Heart left ventricle (tissue), 16 donors: ENCODE data around the gene MREG. TPM values are rescaled to one million over a fixed set of nuclear protein-coding genes. Genes with fewer than 3 reads are reported as not detected.

ENCODE experiments used
- ATAC-seq, 4 donors: fragments of 200-7000 bp; cut with Tn5 transposase; one replicate each; pipeline ENCODE4 v1.9.1; 2020 to 2022; ENCODE audit warnings: moderate library complexity in 4 of 4, mild to moderate bottlenecking in 3 of 4, moderate number of reproducible peaks in 1 of 4
- DNase-seq, 5 donors: peaks; one replicate each; pipeline ENCODE4 v3.0.0-alpha.2; 2020
- H3K27ac ChIP-seq, 12 donors: fragments of 200-600 bp; sonication (generic) in 4 of 12; one replicate each; pipeline versions ENCODE4 v1.5.0 to v1.8.0; 2016 to 2022; ENCODE audit warnings: mild to moderate bottlenecking in 2 of 12
- H3K27me3 ChIP-seq, 9 donors: fragments of 200-600 bp; sonication (generic) in 2 of 9; one replicate each; pipeline versions ENCODE4 v1.5.1 to v1.8.0; 2016 to 2022; ENCODE audit warnings: mild to moderate bottlenecking in 3 of 9
- H3K36me3 ChIP-seq, 9 donors: fragments of 200-600 bp; sonication (generic) in 2 of 9; one replicate each; pipeline versions ENCODE4 v1.5.0 to v1.8.0; 2018 to 2022; ENCODE audit warnings: mild to moderate bottlenecking in 2 of 9
- H3K4me1 ChIP-seq, 12 donors: fragments of 200-600 bp; sonication (generic) in 4 of 12; one replicate each; pipeline versions ENCODE4 v1.5.0 to v1.8.0; 2016 to 2022; ENCODE audit warnings: mild to moderate bottlenecking in 3 of 12
- H3K4me3 ChIP-seq, 12 donors: fragments of 200-600 bp; sonication (generic) in 4 of 12; one replicate each; pipeline versions ENCODE4 v1.5.0 to v1.8.0; 2017 to 2022; ENCODE audit warnings: mild to moderate bottlenecking in 9 of 12, moderate library complexity in 4 of 12
- H3K9me3 ChIP-seq, 12 donors: fragments of 200-600 bp; sonication (generic) in 4 of 12; one replicate each; pipeline versions ENCODE4 v1.5.0 to v1.8.0; 2016 to 2022; ENCODE audit warnings: mild to moderate bottlenecking in 1 of 12
- CTCF ChIP-seq, 12 donors: fragments of 200-600 bp; sonication (generic) in 4 of 12; IDR thresholded peaks; one replicate each; pipeline versions ENCODE4 v1.5.0 to v1.8.0; 2018 to 2022; ENCODE audit warnings: antibody characterized with exemption in 12 of 12, mild to moderate bottlenecking in 5 of 12
- POLR2A ChIP-seq, 2 donors: fragments of 450-650 bp; IDR thresholded peaks; one replicate each; pipeline ENCODE4 v1.6.1; 2017; ENCODE audit warnings: antibody characterized with exemption in 2 of 2, mild to moderate bottlenecking in 2 of 2, moderate library complexity in 2 of 2
- WGBS, 4 donors: extraction: QIAGEN DNeasy Blood & Tissue Kit in 2 of 4; methylation state at CpG; one replicate each; pipeline versions ENCODE4 v1.1.5 to v1.1.7; 2013 to 2018; 5-methylcytosine and 5-hydroxymethylcytosine counted together
- intact Hi-C, 10 donors: fragments of 100-400 bp; cut with DNase I; formaldehyde crosslinking; loops; one replicate each; pipeline versions ENCODE4 v1.11.1 to v1.14.2; 2022
- polyA plus RNA-seq, 2 donors: library from polyadenylated mRNA; stranded (reverse); fragments of 200-250 nt; gene quantifications; one replicate each; pipeline ENCODE4 v1.2.3, GENCODE V29; 2013
- total RNA-seq, 9 donors: library from RNA; depleted of rRNA in 2 of 9; stranded (reverse); fragments of >200 nt in 2 of 9; fragmentation: NEBNext Ultra II Directional in 3 of 9; extraction: Animal tissue kit (Norgen Biotek cat#: 25700) in 3 of 9; gene quantifications; one replicate each; pipeline versions ENCODE4 v1.1.0 to v1.2.4, GENCODE V29; 2016 to 2023
- donor health status: ischemic (EF 13 %, LVEDD 7.1; RV severe dilation, severe dysfunction).
- donor health status: healthy with polysubstance abuse.
- donor health status: DM: no; HTN: yes; CAD: no.
- donor health status: DM: no; HTN: no; CAD: no.
- donor health status: ischemic (EF 25% LVEDD 6.9; RV normal size, moderate dysfunction).
- donor health status: ischemic (EF 25% LVEDD 5.7; RV mildly dilated, moderate dysfunction).
- donor health status: healthy.
- donor health status: DM: yes; HTN: yes; CAD: no.
- donor health status: ischemic (EF 35%, LVEDD 5.7; RV mildly dilated, moderate dysfunction).
- donor health status: nonischemic (EF 11% LVEDD 7.7; RV severe dilation, severe dysfunction).
- donor health status: DM: yes; HTN: yes; CAD: no.
- donor health status: PGD.
- donor health status: ischemic (EF 29% LVEDD 5.4; RV normal size, mild dysfunction).
- donor health status: nonischemic (EF 23%, LVEDD 6.1; RV moderate dilation, normal function).

Gene MREG
- total and polyA plus RNA-seq, 11 donors: 0.14 to 2.4 (median 0.34) TPM; not detected in 1

- no peak overlapping the region for H3K27ac ChIP-seq
- H3K4me1 ChIP-seq: peaks cover 0 to 17% (median 0%) of the 10 kb centered on the region in 12 donors
- H3K36me3 ChIP-seq: no peaks in the 10 kb centered on the region
- no peak for ATAC-seq
- WGBS, 4 donors: 81 to 88% (median 85%) methylated on average over 5 of the region's 5 CpGs
- TF ChIP-seq CTCF (IDR thresholded peaks at IDR 0.05): no peak
- no peak for TF ChIP-seq POLR2A (IDR thresholded peaks at IDR 0.05)
- DNase-seq: no peak
- no peak overlapping the region for H3K4me3 ChIP-seq
- H3K9me3 ChIP-seq: peaks cover 0 to 10% (median 0%) of the 10 kb centered on the region in 12 donors
- peaks cover 0 to 5% (median 0%) of the 10 kb centered on the region in 9 donors for H3K27me3 ChIP-seq
- intact Hi-C loops: loop anchor here in 5 of 10 donors (5.0 kb wide), 2 partner anchors 458 to 463 kb away; no protein-coding TSS in a partner anchor
Measured at GRCh38 chr2:215915441-215915840, 97.9 kb downstream of the MREG start.

- H3K4me3 ChIP-seq: no peak overlapping the region
- H3K9me3 ChIP-seq: peaks cover 0 to 13% (median 0%) of the 10 kb centered on the region in 12 donors
- H3K27me3 ChIP-seq: peaks cover 0 to 5% (median 0%) of the 10 kb centered on the region in 9 donors
- TF ChIP-seq CTCF (IDR thresholded peaks at IDR 0.05) (no peak), POLR2A (IDR thresholded peaks at IDR 0.05) (no peak)
- DNase-seq: no peak
- no peaks in the 10 kb centered on the region for H3K36me3 ChIP-seq
- WGBS, 4 donors: 90 to 95% (median 92%) methylated on average over 4 of the region's 4 CpGs
- intact Hi-C loops: loop anchor here in 5 of 10 donors (5.0 kb wide), 2 partner anchors 457 to 462 kb away; no protein-coding TSS in a partner anchor
- H3K4me1 ChIP-seq: peaks cover 0 to 11% (median 0%) of the 10 kb centered on the region in 12 donors
- no peak overlapping the region for H3K27ac ChIP-seq
- ATAC-seq: no peak
Measured at GRCh38 chr2:215914777-215915165, 98.6 kb downstream of the MREG start.

GRCh38 chr2:215914054-215914776 lies 99.1 kb downstream of the MREG start:
- ATAC-seq (no peak), DNase-seq (no peak)
- peaks cover 0 to 6% (median 0%) of the 10 kb centered on the region in 12 donors for H3K4me1 ChIP-seq
- H3K4me3 ChIP-seq: no peak overlapping the region
- TF ChIP-seq POLR2A (IDR thresholded peaks at IDR 0.05): no peak
- TF ChIP-seq CTCF (IDR thresholded peaks at IDR 0.05): no peak
- intact Hi-C loops: no loop called here
- no peaks in the 10 kb centered on the region for H3K36me3 ChIP-seq
- WGBS, 4 donors: 95 to 98% (median 97%) methylated on average over 3 of the region's 3 CpGs
- peaks cover 0 to 13% (median 0%) of the 10 kb centered on the region in 12 donors for H3K9me3 ChIP-seq
- H3K27ac ChIP-seq: no peak overlapping the region
- peaks cover 0 to 5% (median 0%) of the 10 kb centered on the region in 9 donors for H3K27me3 ChIP-seq

GRCh38 chr2:215912299-215912842 lies 101.0 kb downstream of the MREG start:
- WGBS, 4 donors: 69 to 79% (median 74%) methylated on average over 6 of the region's 6 CpGs
- TF ChIP-seq CTCF (IDR thresholded peaks at IDR 0.05): no peak
- TF ChIP-seq POLR2A (IDR thresholded peaks at IDR 0.05): no peak
- Histone ChIP-seq H3K27me3 (peaks cover 0 to 5% (median 0%) of the 10 kb centered on the region in 9 donors), H3K27ac (no peak overlapping the region), H3K9me3 (peaks cover 0 to 13% (median 0%) of the 10 kb centered on the region in 12 donors), H3K36me3 (no peaks in the 10 kb centered on the region), H3K4me1 (no peaks in the 10 kb centered on the region), H3K4me3 (no peak overlapping the region)
- ATAC-seq: no peak
- intact Hi-C loops: no loop called here
- no peak for DNase-seq
